GM12892 (cell line): Measurements from ENCODE around the gene SDK2.

ENCODE experiments used
- POLR2A ChIP-seq: IDR thresholded peaks from 2 replicates; pipeline ENCODE4 v1.6.1; 2011; ENCODE audit warnings: low read depth, low read length, control low read depth
- TAF1 ChIP-seq: IDR thresholded peaks from 2 replicates; pipeline ENCODE4 v1.6.1; 2011; ENCODE audit warnings: low read depth, mild to moderate bottlenecking, control low read depth, low read length, borderline replicate concordance

GRCh38 chr17:73654241-73654640 lies 10.0 kb upstream of the SDK2 start:
- no peak for TF ChIP-seq POLR2A
- TF ChIP-seq TAF1, result no peak
